ENCODE results near the gene ATP11B. TPM values are rescaled to one million over a fixed set of nuclear protein-coding genes. Genes with fewer than 3 reads are reported as not detected.
"Not testable (repeated sequence)": the region's sequence is repeated elsewhere in the genome, so short reads cannot be mapped to it uniquely, and the experiment has no call there.

Gene ATP11B
- total RNA-seq, 1 donor from 2014 or later = 73.9 TPM

DNA sequence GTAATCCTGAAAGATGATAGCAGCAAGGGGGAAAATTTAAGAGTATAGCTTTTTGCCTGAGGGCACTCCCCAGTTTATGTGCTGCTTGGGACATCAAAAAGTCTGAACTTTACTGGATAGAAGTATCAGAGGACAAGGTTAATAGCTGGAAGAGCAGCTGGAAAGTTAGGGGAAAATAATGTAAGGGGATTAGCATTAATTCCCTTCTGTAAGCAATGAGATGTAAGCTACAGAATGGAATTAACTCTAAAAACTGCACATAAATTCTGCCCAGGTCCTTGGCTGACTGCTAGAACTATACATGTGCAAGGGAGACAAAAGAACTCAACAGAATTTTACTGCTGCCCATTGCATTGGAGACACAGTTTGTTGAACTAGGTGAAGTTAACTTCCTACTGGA lies 55.6 kb downstream of the ATP11B start:
- no peaks in the 10 kb centered on the region for H3K27me3 Mint-ChIP-seq (ENCODE audit: low read depth)
- H3K4me3 Mint-ChIP-seq = no peak overlapping the region
- DNase-seq (ENCODE audit: low spot score in 2 of 2, unreplicated experiment in 2 of 2) = no peak
- H3K9me3 Mint-ChIP-seq = peaks cover 16% of the 10 kb centered on the region
- H3K36me3 Mint-ChIP-seq = peaks cover 64% of the 10 kb centered on the region
- H3K4me1 Mint-ChIP-seq = no peaks in the 10 kb centered on the region
- H3K27ac Mint-ChIP-seq = no peak overlapping the region
- TF ChIP-seq, protein P1, sequence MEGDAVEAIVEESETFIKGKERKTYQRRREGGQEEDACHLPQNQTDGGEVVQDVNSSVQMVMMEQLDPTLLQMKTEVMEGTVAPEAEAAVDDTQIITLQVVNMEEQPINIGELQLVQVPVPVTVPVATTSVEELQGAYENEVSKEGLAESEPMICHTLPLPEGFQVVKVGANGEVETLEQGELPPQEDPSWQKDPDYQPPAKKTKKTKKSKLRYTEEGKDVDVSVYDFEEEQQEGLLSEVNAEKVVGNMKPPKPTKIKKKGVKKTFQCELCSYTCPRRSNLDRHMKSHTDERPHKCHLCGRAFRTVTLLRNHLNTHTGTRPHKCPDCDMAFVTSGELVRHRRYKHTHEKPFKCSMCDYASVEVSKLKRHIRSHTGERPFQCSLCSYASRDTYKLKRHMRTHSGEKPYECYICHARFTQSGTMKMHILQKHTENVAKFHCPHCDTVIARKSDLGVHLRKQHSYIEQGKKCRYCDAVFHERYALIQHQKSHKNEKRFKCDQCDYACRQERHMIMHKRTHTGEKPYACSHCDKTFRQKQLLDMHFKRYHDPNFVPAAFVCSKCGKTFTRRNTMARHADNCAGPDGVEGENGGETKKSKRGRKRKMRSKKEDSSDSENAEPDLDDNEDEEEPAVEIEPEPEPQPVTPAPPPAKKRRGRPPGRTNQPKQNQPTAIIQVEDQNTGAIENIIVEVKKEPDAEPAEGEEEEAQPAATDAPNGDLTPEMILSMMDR (IDR thresholded peaks at IDR 0.05; ENCODE audit: unreplicated experiment) = no peak

DNA sequence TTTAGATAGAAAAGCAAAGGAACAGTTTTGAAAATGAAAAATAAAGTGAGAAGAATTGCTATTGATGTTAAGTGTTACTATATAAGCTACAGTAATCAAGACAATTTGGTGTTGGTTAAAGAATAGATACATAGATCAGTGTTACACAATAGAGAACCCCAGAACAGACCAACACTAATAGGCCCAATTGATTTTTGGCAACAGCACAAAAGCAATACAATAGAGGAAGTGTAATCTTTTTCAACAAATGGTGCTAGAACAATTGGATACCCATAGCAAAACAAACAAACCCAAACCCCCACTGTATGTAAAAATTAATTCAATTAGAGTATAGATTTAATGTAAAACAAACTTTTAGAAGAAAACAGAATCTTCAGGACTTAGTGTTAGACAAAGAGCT lies 61.8 kb downstream of the ATP11B start:
- Mint-ChIP-seq H3K4me3 (no peak overlapping the region), H3K4me1 (no peaks in the 10 kb centered on the region)

GRCh38 chr3:182861348-182861747 lies 68.0 kb downstream of the ATP11B start:
- Mint-ChIP-seq H3K27me3 (ENCODE audit: low read depth) (no peaks in the 10 kb centered on the region), H3K36me3 (peaks cover 22% of the 10 kb centered on the region), H3K4me1 (no peaks in the 10 kb centered on the region), H3K27ac (no peak overlapping the region), H3K4me3 (no peak overlapping the region), H3K9me3 (no peaks in the 10 kb centered on the region)
- DNase-seq (ENCODE audit: low spot score in 2 of 2, unreplicated experiment in 2 of 2) = no peak
- TF ChIP-seq, protein P1 (IDR thresholded peaks at IDR 0.05; ENCODE audit: unreplicated experiment) = no peak

More for the DNA sequence above, 61.8 kb downstream of the ATP11B start:
- TF ChIP-seq, protein P1 (IDR thresholded peaks at IDR 0.05; ENCODE audit: unreplicated experiment) = no peak
- DNase-seq (ENCODE audit: low spot score in 2 of 2, unreplicated experiment in 2 of 2) = no peak
- H3K36me3 Mint-ChIP-seq = peaks cover 29% of the 10 kb centered on the region
- no peak overlapping the region for H3K27ac Mint-ChIP-seq
- no peaks in the 10 kb centered on the region for H3K9me3 Mint-ChIP-seq
- no peaks in the 10 kb centered on the region for H3K27me3 Mint-ChIP-seq (ENCODE audit: low read depth)

DNA sequence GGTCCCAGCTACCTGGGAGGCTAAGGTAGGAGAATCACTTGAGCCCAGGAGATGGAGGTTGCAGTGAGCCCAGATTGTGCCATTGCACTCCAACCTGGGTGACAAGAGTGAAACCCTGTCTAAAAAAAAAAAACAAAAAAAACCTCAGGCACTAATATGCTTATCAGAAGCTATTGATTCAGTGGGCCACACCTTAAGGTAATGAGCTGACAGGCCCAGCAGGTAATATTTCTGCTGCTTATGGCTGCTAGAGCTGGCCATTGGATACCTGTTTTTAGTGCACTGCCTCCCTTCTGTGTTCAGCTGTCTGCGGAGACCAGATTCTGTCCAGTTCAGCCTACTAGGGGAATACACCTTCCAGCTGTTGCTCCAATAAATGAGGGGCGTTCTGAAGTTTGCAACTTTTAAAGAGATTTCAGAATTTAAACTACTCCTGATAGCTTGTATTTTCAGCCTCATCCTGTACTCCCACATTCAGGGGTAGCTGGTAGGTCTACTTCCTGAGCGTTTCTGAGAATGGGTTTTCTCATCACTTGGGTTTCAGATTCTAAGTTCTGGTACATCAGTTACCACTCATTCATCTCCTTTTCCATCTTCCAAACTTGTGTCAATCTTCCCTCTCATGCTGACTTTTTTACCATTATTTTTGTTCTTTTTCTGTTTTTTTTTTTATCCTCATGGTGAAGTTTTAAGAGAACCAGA lies 69.0 kb downstream of the ATP11B start:
- no peak overlapping the region for H3K27ac Mint-ChIP-seq
- no peak overlapping the region for H3K4me3 Mint-ChIP-seq
- TF ChIP-seq, protein P1 (IDR thresholded peaks at IDR 0.05; ENCODE audit: unreplicated experiment) = no peak
- peaks cover 23% of the 10 kb centered on the region for H3K36me3 Mint-ChIP-seq
- no peaks in the 10 kb centered on the region for H3K9me3 Mint-ChIP-seq
- no peaks in the 10 kb centered on the region for H3K27me3 Mint-ChIP-seq (ENCODE audit: low read depth)
- no peak for DNase-seq (ENCODE audit: low spot score in 2 of 2, unreplicated experiment in 2 of 2)
- H3K4me1 Mint-ChIP-seq = no peaks in the 10 kb centered on the region

DNA sequence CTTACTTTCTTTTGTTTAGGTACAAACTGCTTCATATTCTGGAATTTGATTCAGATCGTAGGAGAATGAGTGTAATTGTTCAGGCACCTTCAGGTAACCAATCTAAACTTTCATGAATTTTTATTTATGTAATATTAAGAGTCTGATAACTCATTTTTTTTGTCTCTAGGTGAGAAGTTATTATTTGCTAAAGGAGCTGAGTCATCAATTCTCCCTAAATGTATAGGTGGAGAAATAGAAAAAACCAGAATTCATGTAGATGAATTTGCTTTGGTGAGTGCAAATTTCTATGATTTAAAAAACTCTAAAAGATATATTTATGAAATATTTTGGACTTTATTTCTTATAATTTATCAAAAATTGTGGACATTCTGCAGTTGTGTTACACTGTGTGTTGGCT lies 75.8 kb downstream of the ATP11B start:
- Mint-ChIP-seq H3K27ac (no peak overlapping the region), H3K4me3 (no peak overlapping the region), H3K4me1 (no peaks in the 10 kb centered on the region), H3K36me3 (peaks cover 36% of the 10 kb centered on the region), H3K27me3 (ENCODE audit: low read depth) (no peaks in the 10 kb centered on the region), H3K9me3 (peaks cover 10% of the 10 kb centered on the region)
- TF ChIP-seq, protein P1 (IDR thresholded peaks at IDR 0.05; ENCODE audit: unreplicated experiment) = no peak
- no peak for DNase-seq (ENCODE audit: low spot score in 2 of 2, unreplicated experiment in 2 of 2)

DNA sequence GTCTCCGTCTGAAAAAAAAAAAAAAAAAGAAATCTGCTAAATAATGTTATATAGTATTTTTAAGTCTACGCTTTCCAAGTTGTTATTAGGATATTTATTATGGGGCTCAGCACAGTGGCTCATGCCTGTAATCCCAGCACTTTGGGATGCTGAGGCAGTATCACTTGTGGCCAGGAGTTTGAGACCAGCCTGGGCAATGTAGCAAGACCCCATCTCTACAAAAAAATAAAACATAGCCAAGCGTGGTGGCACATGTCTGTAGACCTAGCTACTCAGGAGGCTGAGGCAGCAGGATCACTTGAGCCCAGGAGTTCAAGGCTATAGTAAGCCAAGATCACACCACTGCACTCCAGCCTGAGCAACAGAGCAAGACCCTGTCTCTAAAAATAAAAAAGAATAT lies 77.6 kb downstream of the ATP11B start:
- H3K4me1 Mint-ChIP-seq; H3K27me3 Mint-ChIP-seq (ENCODE audit: low read depth); H3K4me3 Mint-ChIP-seq; H3K27ac Mint-ChIP-seq; DNase-seq (ENCODE audit: low spot score in 2 of 2, unreplicated experiment in 2 of 2): not testable (repeated sequence)
- H3K9me3 Mint-ChIP-seq = peaks cover 10% of the 10 kb centered on the region
- H3K36me3 Mint-ChIP-seq = peaks cover 34% of the 10 kb centered on the region
